GM12865 (cell line): ENCODE data around the gene GRIA3.

Experiments used
- DNase-seq: peaks from one replicate; pipeline ENCODE4 v3.0.0; 2010; ENCODE audit warnings: low read depth
- H3K4me3 ChIP-seq: 2 replicates; pipeline ENCODE4 v1.5.1; 2011; ENCODE audit warnings: mild to moderate bottlenecking, low read depth, low read length, control low read depth
- TF ChIP-seq, protein P1 (sequence below): IDR thresholded peaks from 2 replicates; pipeline ENCODE4 v1.5.1; 2011; ENCODE audit warnings: low read length, control low read depth, low read depth, inconsistent platforms; ENCODE audit not compliant: insufficient read depth; ENCODE audit errors: missing control alignments

GRIA3 gene

DNA sequence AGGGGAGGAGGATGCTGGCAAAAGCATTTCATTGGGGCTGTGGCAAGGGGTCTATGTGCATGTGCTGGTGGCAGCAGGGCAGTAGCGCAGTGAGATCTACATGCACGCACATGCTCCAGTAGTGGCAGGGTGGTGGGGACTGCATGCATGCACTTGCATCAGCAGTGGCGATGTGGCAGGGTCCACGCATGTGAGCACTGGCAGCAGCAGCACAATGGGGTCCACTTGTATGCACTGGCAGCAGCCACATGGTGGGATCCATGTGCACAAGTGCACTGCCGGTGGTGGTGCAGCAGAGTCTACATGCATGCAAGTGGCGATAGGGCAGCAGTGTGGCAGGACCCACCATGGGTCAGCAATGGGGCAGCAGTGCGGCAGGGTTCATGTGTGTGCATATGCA, 315.7 kb downstream of the GRIA3 start:
- no peak for DNase-seq
- H3K4me3 ChIP-seq, result no peak overlapping the region
- TF ChIP-seq, protein P1, sequence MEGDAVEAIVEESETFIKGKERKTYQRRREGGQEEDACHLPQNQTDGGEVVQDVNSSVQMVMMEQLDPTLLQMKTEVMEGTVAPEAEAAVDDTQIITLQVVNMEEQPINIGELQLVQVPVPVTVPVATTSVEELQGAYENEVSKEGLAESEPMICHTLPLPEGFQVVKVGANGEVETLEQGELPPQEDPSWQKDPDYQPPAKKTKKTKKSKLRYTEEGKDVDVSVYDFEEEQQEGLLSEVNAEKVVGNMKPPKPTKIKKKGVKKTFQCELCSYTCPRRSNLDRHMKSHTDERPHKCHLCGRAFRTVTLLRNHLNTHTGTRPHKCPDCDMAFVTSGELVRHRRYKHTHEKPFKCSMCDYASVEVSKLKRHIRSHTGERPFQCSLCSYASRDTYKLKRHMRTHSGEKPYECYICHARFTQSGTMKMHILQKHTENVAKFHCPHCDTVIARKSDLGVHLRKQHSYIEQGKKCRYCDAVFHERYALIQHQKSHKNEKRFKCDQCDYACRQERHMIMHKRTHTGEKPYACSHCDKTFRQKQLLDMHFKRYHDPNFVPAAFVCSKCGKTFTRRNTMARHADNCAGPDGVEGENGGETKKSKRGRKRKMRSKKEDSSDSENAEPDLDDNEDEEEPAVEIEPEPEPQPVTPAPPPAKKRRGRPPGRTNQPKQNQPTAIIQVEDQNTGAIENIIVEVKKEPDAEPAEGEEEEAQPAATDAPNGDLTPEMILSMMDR, result no peak

DNA sequence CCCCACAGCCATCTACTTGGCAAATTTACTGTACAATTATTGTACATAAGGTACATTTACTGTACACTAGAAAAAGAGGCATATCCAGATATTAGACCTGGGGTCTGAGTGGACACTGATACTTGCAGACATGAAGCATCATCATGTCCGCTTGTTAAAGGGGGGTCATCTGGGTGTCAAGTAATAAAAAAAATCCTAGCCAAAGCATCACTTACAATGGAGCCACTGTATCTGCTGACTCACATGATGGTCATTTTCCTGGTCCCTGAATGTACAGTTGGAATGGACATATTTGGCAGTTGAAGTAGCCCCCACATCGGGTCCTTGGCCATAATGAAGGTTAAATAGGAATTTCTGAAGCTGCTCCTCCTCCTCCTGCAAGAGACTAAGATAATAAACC, 320.0 kb downstream of the GRIA3 start:
- no peak overlapping the region for H3K4me3 ChIP-seq
- DNase-seq, result no peak
- TF ChIP-seq, protein P1, result no peak

DNA sequence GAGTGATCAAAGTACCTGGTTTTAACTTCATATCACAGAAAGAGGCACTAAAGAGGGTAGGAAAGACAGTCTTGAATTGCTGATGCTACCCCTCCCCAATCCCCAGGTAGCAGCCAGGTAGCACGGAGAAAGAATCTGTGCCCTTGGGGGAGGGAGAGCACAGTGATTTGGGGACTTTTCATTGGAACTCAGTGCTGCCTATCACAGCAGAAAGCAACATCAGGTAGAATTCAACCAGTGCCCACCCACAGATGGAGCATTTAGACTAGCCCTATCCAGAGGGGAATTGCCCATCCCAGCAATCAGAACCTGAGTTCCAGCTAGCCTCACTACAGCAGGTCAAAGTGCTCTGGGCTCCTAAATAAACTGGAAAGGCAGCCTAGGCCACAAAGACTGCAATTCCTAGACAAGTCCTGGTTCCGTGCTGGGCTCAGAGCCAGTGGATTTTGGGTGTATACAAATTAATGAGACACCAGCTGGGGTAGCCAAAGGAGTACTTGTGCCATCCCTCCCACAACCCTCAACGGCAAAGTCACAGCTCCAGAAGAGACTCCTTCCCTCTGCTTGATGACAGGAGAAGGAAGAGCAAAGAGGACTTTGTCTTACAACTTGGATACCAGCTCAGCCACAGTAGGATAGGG, 320.7 kb downstream of the GRIA3 start:
- DNase-seq, result no peak
- H3K4me3 ChIP-seq, result no peak overlapping the region
- TF ChIP-seq, protein P1, result no peak

DNA sequence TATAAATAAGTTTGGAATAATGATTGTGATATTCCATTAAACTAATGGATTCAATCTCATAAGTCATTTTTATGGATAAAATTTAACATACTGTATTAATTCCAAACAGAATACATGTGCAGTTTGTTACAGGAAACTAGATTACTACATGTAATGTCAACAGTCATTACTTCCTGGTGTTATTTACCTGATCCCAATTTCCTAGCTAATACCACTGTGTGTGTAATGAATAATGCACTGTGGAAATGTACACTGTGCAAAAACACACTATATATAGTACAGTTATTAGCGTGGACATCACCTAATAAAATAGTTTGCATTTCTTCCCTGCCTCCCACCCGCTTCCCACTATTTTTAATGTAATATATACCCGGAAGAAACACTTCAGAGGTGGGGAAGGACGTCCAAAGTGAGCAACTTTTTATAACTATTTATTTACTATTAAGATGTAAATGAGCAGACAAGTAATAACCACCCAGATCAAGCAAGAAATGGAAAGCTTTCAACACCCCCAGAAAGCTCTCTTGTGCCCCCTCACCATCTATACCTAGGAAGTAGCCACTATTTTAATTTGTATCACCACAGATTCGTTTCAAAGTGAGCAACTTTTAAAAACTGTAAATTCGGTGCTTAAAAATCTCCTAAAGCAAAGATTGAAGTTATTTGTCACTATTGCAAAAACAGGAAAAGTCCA, 329.7 kb downstream of the GRIA3 start:
- TF ChIP-seq, protein P1, result no peak
- peak overlapping the region; percentile 75 for H3K4me3 ChIP-seq
- no peak for DNase-seq

DNA sequence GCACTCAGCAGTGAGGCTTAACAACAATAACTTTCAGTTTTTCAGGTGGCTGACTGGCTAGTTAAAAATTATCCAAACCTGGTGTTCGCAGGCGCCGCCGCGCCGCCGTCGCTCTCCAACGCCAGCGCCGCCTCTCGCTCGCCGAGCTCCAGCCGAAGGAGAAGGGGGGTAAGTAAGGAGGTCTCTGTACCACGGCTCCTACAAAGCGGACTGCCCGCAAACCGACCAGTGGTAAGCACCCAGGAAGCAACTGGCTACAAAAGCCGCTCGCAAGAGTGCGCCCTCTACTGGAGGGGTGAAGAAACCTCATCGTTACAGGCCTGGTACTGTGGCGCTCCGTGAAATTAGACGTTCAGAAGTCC, 330.2 kb downstream of the GRIA3 start:
- TF ChIP-seq, protein P1, result peak; percentile 32
- peak overlapping the region; percentile 75 for H3K4me3 ChIP-seq
- peak; percentile 71 for DNase-seq

DNA sequence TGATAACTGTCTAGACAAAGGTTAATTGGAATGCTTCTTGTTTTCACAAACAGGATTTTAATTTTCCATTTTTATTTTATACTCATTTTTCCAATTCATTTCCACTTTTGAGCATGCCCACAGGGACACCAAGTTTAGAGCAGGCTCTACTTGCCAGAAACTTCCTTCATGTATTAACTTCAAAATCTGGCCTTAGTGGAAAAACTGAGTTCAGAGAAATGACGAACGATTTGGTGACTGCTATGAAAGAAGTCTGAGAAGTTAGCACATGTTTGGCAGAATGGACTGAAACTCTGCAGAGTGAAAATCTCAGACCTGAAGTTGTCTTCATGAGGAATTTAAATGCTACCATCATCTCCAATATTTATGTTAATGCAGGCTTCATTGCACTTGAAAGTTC, 334.7 kb downstream of the GRIA3 start:
- TF ChIP-seq, protein P1, result no peak

More for the DNA sequence above, 334.7 kb downstream of the GRIA3 start:
- no peak overlapping the region for H3K4me3 ChIP-seq
- DNase-seq, result no peak
